SW480 (cell line): ENCODE measurements around the gene NR3C1.
A peak's percentile ranks its signal among the peaks of the same experiment; 100 is the strongest.

Source experiments
- DNase-seq: peaks from one replicate; pipeline ENCODE4 v3.0.0-alpha.2; 2016; ENCODE audit warnings: low spot score

Gene NR3C1

DNA sequence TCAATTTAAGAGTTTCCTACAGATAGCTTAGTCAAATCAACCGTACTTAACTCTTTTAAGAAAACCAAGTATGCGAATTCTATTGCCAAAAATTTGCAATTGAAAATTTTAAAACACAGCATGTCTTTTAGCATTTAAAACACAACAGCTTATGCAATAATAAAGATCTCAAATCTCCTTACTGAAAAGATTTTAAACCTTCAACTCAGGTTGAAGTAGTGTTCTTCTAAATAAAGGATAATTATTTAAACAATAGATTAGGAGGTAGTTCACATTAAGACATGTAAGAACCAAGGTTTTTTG is 5.5 kb downstream of the NR3C1 start:
- no peak for DNase-seq

GRCh38 chr5:143397302-143398052 is 6.0 kb downstream of the NR3C1 start:
- no peak for DNase-seq

GRCh38 chr5:143396353-143396940 is 7.0 kb downstream of the NR3C1 start:
- no peak for DNase-seq

- no peak for DNase-seq
These were observed 7.7 kb downstream of the NR3C1 start for GRCh38 chr5:143395638-143396352.

DNA sequence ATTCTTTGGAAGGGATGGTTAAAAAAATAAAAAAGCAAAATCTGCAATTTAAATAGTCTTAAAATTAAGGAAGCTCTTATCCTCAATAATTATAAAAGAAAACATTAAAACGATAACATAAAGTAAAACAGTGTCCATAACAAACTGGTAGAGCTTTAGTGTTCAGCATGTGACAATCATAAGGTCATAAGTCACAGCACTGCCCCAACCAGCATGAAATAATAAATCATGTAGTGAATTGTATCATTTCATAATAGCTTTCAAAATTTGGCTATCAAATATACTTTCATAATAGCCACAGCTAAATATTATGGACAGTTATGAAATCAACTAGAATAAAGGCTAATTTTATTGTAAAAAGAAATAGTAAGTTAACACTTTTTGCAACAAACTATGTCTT is 10.0 kb downstream of the NR3C1 start:
- no peak for DNase-seq

DNA sequence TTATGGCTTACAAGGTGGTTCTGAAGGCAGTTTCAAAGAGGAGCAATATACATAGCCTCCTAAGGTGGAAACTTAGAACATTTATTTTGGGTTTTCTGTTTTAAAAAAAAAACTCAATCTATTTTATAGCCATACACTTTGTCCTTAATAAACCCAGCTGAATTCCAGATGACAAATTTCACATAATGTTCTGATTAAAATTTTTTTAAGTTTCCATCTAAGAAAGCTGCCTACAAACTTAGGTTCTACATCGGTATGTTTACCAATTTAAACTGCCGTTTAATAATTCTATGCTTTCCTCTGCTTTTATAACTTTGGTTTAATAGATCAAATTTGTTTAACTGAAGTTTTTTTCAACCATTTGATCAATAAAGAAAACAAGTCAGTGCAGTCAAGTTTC is 12.5 kb downstream of the NR3C1 start:
- no peak for DNase-seq

DNA sequence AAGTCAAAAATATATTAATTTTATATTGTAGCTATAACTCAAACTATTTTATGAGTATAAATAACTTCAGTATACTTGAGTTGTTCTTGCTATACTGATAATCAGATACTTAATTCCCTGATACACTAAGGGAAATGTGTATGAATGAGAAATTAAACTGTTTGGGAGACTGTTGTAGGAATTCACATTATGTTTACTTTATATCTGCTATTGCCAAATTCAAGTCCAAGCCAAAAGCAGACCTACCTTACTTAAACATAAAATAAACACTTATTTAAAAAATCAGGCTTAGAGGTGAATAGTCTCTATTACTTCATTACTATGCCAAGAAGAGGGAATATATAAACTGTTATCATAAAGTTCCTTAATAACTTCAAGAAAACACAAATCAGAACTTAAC is 13.2 kb downstream of the NR3C1 start:
- no peak for DNase-seq

DNA sequence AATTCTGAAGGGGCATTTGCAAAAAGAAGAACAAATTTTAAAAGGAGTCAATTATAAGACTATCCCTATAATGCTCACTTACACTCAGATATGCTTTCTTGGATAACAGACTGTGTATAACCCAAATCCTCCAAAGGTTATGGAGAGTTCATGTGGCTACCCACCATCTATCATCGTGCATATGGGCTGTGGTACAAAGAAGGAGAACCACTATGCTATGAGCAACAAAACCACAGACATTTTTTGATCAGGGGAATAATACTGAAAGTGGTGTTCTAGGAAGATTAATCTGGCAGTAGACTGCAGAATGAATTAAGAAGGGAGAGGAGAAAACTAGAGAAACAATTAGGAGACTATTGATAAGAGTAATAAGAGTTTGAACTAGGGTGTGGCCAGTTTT is 16.8 kb downstream of the NR3C1 start:
- no peak for DNase-seq

DNA sequence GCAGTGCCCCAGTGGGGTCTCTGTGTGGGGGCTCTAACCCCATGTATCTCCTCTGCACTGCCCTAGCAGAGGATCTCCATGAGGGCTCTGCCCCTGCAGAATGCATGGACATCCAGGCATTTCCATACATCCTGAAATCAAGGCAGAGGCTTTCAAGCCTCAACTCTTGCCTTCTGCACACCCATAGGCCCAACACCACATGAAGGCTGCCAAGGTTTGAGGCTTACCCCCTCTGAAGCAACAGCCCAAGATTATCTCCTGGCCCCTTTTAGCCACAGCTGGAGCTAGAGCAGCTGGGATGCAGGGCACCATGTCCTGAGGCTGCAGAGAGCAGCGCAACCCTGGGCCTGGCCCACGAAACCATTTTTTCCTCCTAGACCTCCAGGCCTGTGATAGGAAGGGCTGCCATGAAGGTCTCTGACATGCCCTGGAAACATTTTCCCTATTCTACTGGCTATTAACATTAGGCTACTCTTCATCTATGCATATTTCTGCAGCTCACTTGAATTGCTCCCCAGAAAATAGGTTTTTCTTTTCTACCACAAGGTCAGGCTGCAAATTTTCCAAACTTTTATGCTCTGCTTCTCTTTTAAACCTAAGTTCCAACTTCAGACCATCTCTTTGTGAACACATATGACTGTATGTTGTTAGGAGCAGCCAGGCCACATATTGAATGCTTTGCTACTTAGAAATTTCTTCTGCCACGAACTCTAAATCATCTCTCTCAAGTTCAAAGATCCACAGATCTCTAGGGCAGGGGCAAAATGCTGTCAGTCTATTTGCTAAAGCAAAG is 18.4 kb downstream of the NR3C1 start:
- no peak for DNase-seq

GRCh38 chr5:143383988-143384387 is 19.5 kb downstream of the NR3C1 start:
- no peak for DNase-seq

DNA sequence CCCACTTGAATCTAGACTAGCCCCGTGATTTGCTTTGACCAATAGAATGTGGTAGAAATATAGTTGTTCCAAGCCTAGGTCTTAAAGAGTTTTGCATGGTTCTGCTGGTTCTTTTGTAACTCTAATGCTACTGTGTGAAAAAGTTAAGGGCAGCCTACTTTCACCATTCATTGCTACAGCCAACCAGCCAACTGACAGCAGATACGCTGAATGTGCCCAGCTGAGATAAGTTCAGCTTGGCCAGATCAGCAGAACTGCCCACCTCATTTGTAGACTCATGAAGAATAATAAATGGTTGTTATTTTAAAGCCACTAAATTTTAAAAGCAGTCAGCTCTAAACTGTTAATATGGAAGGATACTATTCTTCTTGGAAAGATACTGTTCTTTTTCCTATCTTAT is 23.9 kb downstream of the NR3C1 start:
- no peak for DNase-seq

DNA sequence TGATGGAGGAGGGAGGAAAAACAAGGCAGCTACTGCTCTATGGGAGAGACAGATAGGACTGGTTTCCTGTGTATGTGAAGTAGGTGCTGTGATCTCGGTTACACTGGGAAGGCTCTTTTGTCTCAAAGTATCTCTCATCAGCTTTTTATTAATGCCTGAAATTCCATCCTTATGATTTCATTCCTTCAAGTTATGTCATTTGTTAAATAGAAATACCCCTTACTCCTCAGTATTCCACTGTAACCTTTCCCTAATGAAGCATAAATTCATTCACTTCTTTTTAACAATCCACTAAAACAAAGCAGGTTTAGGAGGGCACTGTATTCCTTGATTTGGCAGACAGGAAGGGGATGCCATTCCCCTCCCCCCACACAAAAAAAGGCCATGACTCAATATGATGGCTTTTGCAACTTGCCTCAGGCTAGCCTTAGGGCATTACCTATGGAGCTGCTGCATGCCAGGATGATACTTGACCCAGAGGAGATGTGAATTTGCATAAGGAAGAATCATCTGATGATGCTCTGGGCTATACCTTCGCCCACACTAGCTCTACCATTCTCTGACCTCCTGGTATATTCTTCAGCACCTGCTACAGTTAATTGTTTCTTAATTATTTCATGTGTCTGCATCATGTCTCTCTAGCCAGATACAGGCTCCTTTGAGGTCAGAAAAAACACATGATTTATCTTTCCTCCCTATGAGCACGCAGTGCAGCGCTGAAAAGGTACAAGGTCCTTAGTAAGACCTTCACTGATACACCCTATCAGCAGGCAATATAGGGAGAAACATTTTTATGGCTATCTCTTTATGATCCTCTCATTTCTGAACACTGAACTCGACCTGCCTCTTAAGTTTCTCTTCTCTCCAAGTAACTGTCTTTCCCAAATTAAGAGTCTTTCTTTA is 26.3 kb downstream of the NR3C1 start:
- peak; percentile 12 for DNase-seq

- no peak for DNase-seq
These were observed 27.2 kb downstream of the NR3C1 start for GRCh38 chr5:143376195-143376779.

DNA sequence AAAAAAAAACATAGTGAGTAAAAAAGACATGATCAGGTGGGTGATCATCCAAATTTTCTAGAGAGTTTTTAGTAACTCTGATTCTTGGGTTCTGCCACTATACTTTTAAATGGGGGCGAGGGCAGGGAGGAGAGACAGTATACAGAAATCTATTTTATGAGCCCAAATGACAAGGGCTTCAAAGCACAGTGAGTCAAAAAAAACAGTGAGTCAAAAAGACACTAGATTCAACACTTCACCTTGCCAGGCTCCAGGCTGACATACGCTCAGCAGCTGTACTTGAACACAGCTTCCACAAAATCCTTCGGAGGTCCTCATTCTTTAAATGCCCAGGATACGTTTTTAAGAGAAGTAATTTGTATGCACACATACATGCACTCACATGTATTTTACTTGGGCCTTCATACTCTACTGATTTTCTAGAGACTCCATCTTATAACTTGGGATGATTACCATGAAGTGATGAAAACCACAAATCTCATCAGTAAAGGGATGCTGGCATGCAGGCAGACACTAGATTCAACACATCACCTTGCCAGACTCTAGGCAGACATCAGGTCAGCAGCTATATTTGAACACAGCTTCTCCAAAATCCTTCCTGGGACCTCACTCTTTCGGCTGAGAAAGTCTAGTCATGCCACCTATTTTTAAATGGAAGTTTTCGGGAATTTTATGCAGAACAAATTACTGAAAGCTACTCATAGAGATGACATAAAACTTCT is 28.8 kb downstream of the NR3C1 start:
- no peak for DNase-seq

GRCh38 chr5:143373076-143373475 is 30.4 kb downstream of the NR3C1 start:
- no peak for DNase-seq

GRCh38 chr5:143372187-143372829 is 31.2 kb downstream of the NR3C1 start:
- no peak for DNase-seq

DNA sequence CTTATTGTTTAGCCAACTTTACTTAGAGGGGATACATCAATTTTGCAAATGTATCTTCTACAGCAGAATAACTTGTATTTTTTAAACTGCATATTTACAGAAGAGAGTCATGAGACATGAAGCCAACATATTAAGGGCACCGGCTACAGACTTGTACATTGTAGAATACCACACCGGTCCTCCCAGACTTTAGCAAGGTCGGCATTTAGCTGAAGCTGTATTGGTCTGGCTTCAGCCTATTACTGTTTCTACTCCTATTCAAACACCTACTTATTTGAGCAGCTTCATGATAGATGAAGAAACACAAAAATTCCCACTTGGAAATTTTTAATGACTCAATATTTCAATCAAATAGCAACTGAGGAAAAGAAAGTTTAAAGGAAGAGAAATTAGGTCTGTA is 33.0 kb downstream of the NR3C1 start:
- no peak for DNase-seq

DNA sequence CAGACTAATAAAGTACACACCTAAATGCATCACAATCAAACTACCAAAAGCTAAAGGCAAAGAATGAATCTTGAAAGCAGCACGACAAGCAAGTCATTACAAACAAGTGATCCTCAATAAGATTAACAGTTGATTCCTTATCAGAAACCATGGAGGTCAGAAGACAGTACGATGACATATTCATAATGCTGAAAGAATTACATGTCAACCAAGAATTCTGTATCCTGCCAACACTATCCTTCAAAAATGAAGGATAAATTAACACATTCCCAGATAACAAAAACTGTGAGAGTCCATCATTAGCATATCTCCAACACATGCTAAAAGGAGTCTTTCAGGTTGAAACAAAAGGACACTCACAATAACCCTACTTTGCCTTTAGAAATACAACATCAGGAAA is 39.4 kb downstream of the NR3C1 start:
- DNase-seq: no peak

DNA sequence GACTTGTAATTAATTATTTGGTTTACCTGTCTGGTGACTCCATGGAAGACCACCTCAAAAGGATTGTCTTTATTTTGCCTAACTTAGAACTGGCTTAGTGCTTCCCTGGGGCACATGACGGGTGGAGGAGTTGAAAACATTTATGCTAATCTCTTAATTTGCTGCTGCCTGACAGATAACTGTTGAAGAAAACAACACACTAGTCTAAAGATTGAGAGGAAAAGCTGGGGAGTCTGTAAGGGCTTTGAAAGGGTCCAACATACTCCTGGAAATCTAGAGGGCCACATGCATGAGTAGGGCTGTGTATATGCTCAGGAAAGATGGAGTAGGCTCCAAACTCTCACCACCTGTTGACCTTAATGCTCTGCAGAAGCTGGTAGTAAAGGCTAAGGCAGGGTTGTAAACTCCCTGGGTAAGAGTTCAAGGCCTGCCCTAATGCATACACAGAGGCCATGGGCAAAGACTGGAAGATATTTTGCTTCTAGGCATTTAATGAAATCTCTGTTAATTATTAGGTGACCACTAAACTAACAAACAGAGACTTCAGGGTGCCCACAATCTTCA is 40.7 kb downstream of the NR3C1 start:
- no peak for DNase-seq

DNA sequence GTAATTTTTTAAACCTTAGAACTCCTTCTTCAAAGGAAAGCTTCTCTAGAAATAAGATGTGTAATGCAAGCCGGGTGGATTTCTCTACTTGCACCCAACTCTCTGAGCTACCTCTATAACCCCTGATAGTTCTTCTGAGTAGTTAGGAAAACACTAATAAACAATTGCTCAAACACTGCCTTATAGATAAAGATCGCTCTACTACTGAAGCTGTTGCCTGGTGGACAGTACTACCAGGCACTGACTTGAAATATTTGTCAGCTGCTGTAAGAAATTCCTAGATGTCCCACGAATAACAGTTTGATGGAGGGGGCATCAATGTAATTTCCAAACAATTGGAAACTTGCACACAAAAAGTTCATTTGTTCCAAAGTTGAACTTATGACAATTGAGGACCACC is 42.0 kb downstream of the NR3C1 start:
- no peak for DNase-seq
